HG02885 (cell line): ENCODE data around the gene CDIP1.

ENCODE experiments used
- ATAC-seq: cut with Tn5 transposase; IDR thresholded peaks from one replicate; pipeline ENCODE4 v1.9.1; 2021; ENCODE audit warnings: mild to moderate bottlenecking; ENCODE audit not compliant: unreplicated experiment, poor library complexity

Gene CDIP1

DNA sequence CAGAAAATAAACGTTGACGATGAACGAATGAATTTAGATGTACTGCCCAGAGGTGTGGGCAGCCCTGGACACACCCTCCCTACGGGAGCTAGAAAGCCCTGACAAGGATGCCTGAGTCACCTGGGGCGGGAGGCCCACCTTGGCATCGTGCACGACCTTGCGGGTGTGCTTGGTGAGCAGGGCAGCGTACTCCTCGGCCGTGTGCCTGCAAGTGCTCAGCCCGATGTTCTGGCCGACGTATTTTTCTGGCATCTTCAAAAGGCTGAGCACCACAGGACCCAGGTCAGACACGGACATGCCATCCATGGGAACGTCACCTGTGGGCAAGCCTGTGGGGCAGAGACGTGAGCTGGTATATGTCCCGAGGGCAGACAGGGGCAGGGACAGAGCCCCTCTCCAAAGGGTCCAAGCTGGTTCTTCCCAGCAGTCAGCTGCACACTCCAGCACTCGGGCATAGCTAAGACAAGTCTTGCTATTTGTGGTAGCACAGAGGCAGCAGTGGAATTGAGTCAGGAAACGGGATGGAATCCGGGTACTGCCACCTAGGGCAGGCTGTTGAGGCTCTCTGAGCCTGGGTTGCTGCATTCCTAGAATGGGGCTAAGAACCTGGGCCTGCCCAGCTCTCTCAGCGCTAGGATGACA lies 74.9 kb downstream of the CDIP1 start:
- ATAC-seq, result no peak

DNA sequence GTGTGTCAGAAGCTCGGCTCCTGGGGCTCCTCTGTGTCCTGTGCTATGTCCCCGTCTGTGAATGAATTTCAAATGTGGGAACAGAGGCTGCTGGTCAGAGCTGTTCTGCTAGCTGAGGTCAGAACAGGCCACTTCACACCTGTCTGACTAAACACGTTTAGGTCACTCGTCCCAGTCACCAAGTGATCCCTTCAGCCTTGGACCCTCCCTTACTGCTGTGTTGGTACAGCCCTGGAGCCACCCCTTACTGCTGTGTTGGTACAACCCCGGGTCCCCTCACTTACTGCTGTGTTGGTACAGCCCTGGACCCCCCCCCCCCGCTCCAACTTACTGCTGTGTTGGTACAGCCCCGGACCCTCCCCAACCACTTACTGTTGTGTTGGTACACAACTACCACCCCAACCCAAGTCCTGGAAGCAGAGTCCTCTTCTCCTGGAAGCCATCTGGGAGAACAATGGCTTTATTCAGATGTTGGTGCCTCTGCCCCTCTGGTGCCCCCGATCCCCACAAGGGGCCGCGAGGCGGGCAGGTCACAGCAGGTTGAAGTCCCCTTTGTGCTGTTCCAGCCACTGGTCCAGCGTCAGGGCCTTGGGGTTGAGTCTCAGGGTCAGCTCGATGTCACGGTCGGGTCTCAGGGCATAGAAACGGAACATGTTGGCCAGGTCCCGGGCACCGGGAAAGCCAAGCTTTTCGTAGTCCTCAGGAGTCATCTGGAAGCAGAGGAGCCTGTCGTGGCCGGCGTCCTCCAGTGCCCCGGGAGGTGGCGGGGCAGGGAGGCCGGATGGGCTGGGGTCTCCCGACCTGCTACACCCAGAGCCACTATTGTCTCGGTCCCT lies 77.1 kb downstream of the CDIP1 start:
- no peak for ATAC-seq

DNA sequence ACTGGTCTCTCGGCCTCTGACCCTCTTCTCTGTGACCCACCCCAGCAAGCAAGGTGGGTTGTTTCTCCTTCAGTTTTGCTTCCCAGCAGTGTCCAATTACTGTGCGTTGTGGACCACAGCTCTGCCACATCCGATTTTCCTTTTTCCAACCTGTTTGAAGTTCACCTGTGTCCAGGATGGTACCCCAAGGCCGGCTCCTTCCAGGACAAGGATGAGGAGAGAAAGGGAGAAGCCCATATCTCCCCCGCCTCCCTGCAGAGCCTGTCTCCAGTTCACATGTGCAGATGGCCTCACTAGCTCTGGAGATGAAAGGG lies 77.7 kb downstream of the CDIP1 start:
- ATAC-seq, result no peak
